ENCODE data around the gene TP53INP2.
A peak's percentile ranks its signal among the peaks of the same experiment; 100 is the strongest.
"Not testable (repeated sequence)": the region's sequence is repeated elsewhere in the genome, so short reads cannot be mapped to it uniquely, and the experiment has no call there.

Gene TP53INP2

GRCh38 chr20:34705397-34706301, 1.5 kb downstream of the TP53INP2 start:
- no peak for DNase-seq (ENCODE audit: low read depth)

GRCh38 chr20:34706302-34706875, 2.2 kb downstream of the TP53INP2 start:
- DNase-seq (ENCODE audit: low read depth), result no peak

GRCh38 chr20:34706912-34707784, 3.0 kb downstream of the TP53INP2 start:
- no peak for DNase-seq (ENCODE audit: low read depth)

- peak; percentile 29 for DNase-seq (ENCODE audit: low read depth)
These were observed 4.5 kb downstream of the TP53INP2 start for GRCh38 chr20:34708621-34709043.

GRCh38 chr20:34709044-34709830, 5.1 kb downstream of the TP53INP2 start:
- DNase-seq (ENCODE audit: low read depth), result peak; percentile 79

- DNase-seq (ENCODE audit: low read depth), result no peak
These were observed 5.9 kb downstream of the TP53INP2 start for GRCh38 chr20:34709831-34710567.

GRCh38 chr20:34710568-34710839, 6.4 kb downstream of the TP53INP2 start:
- no peak for DNase-seq (ENCODE audit: low read depth)

- no peak for DNase-seq (ENCODE audit: low read depth)
These were observed 6.9 kb downstream of the TP53INP2 start for GRCh38 chr20:34710861-34711574.

- DNase-seq (ENCODE audit: low read depth), result no peak
These were observed 7.8 kb downstream of the TP53INP2 start for GRCh38 chr20:34711813-34712430.

GRCh38 chr20:34712525-34713192, 8.5 kb downstream of the TP53INP2 start:
- no peak for DNase-seq (ENCODE audit: low read depth)

GRCh38 chr20:34713194-34713943, 9.2 kb downstream of the TP53INP2 start:
- no peak for DNase-seq (ENCODE audit: low read depth)

GRCh38 chr20:34713944-34714515, 9.9 kb downstream of the TP53INP2 start:
- DNase-seq (ENCODE audit: low read depth), result not testable (repeated sequence)

- no peak for DNase-seq (ENCODE audit: low read depth)
These were observed 11.2 kb downstream of the TP53INP2 start for GRCh38 chr20:34715384-34715783.

- DNase-seq (ENCODE audit: low read depth), result no peak
These were observed 12.7 kb downstream of the TP53INP2 start for GRCh38 chr20:34716921-34717229.

- DNase-seq (ENCODE audit: low read depth), result no peak
These were observed 13.3 kb downstream of the TP53INP2 start for GRCh38 chr20:34717230-34718095.

- not testable (repeated sequence) for DNase-seq (ENCODE audit: low read depth)
These were observed 15.3 kb downstream of the TP53INP2 start for GRCh38 chr20:34719242-34720017.

GRCh38 chr20:34720266-34720665, 16.1 kb downstream of the TP53INP2 start:
- DNase-seq (ENCODE audit: low read depth), result no peak
